ENCODE data around the gene DCPS. TPM values are rescaled to one million over a fixed set of nuclear protein-coding genes. Genes with fewer than 3 reads are reported as not detected.
A peak's percentile ranks its signal among the peaks of the same experiment; 100 is the strongest.

DCPS gene
- total and polyA plus RNA-seq, 8 donors = 8.4 to 16.6 (median 10.5) TPM

DNA sequence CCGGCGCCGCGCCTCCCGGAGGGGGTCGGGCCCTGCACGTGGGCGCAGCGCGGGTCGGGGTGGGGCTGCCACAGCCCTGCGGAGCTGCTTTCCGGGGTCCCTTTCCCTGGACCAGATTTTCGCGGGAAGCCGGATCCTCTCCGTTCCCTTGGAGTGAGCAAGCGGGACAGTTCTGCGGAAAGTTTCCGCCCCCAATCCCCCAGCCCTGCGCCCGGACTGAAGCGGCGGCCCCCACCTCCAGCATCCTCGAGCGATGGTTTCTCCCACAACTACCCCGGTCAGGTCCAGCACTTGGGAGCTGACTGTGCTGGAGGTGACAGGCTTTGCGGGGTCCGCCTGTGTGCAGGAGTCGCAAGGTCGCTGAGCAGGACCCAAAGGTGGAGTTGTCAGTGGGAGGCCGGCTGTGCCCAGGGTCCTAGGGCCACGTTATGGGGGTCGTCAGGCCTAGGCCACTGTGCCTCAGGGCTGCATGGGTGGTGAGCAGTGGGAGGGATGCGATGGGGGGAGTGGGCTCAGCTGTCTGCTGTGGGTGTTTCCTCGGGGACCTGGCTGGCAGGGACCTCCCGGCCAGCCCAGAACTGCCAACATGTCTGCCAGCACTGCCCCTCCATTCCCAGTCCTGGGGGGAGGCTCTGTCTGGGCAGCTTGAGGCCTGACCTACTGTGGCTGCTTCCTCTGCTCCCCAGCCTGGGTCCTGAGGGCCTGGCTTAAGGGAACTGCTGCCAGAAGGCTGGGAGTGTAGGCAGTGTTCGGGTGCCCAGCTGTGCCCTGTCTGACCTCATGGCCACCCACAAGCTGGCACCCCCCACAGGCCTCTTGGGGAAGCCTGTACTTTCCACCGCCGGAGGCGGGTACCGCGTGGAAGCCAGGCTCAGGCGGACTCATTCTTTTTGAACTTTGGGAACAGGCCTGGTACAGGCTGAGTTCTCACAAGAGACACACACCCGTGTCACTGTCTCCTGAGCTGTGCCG lies 52.4 kb downstream of the DCPS start:
- intact Hi-C loops (cut with DNase I) = no loop called here
- WGBS, 2 donors = 30 to 48% methylated on average over 29 to 46 of the region's 46 CpGs
- FAIRE-seq (no peak), DNase-seq (peak in 2 of 6 donors; percentile 30 to 61), ATAC-seq (peak in 3 of 4 donors; percentile 1 to 20 (median 7))
- H3K27ac ChIP-seq = no peak overlapping the region
- TF ChIP-seq, protein P1, sequence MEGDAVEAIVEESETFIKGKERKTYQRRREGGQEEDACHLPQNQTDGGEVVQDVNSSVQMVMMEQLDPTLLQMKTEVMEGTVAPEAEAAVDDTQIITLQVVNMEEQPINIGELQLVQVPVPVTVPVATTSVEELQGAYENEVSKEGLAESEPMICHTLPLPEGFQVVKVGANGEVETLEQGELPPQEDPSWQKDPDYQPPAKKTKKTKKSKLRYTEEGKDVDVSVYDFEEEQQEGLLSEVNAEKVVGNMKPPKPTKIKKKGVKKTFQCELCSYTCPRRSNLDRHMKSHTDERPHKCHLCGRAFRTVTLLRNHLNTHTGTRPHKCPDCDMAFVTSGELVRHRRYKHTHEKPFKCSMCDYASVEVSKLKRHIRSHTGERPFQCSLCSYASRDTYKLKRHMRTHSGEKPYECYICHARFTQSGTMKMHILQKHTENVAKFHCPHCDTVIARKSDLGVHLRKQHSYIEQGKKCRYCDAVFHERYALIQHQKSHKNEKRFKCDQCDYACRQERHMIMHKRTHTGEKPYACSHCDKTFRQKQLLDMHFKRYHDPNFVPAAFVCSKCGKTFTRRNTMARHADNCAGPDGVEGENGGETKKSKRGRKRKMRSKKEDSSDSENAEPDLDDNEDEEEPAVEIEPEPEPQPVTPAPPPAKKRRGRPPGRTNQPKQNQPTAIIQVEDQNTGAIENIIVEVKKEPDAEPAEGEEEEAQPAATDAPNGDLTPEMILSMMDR (IDR thresholded peaks at IDR 0.05) = no peak
- H3K27me3 ChIP-seq = no peaks in the 10 kb centered on the region
- H3K9me3 ChIP-seq = no peaks in the 10 kb centered on the region
- no peaks in the 10 kb centered on the region for H3K36me3 ChIP-seq
- H3K4me3 ChIP-seq = peak overlapping the region; percentile 20 to 63 (median 52)
- H3K4me1 ChIP-seq = peaks cover 0 to 14% (median 4%) of the 10 kb centered on the region in 3 donors

- peaks cover 0 to 9% (median 4%) of the 10 kb centered on the region in 3 donors for H3K4me1 ChIP-seq
- H3K4me3 ChIP-seq = peak overlapping the region in 2 of 4 donors; percentile 57 to 63
- intact Hi-C loops (cut with DNase I) = no loop called here
- TF ChIP-seq, protein P1 (IDR thresholded peaks at IDR 0.05) = no peak
- WGBS, 2 donors = 87 to 89% methylated on average over 17 of the region's 17 CpGs
- peak in 1 of 6 donors; percentile 30 for DNase-seq
- no peaks in the 10 kb centered on the region for H3K36me3 ChIP-seq
- ATAC-seq = no peak
- FAIRE-seq = no peak
- H3K27me3 ChIP-seq = no peaks in the 10 kb centered on the region
- no peak overlapping the region for H3K27ac ChIP-seq
- H3K9me3 ChIP-seq = no peaks in the 10 kb centered on the region
These were observed 53.4 kb downstream of the DCPS start for GRCh38 chr11:126357055-126357962.

DNA sequence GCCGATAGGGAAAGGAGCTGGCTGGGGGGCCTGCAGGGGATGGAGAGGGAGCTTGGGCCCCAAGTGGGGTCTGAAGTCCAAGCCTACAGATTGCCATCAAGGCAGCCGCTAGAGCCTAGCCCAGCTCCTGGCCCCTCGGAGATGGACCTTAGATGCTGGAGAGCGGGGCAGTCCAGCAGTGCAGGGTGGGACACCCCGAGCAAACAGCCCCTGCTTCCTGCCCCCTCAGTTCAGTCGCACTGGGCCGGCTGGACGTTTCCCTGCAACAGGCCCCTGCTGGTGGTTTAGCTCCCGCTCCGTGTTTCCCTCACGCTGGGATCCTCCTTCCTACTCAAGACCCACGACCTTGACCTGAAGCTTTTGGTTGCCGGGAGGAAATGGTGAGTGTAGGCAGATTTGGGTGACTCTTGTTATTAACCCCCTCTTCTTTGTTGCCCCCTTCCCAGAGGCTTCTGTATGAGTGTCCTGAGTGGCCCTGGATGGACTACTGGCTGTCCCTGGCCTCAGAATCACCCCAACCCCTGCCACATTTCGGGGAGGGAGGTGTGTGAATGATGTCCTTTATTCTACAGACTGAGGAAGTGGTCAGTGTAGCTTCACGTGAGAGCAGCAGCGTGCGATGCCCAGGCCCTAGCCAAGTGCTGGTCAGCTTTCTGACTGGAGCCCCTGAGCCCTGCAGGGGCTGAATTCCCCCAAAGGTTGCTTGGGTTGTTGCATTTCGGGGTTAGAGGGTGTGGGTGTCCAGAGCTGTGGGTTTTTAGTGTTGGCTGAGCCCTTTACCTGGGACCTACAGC lies 54.3 kb downstream of the DCPS start:
- no peak overlapping the region for H3K27ac ChIP-seq
- H3K4me3 ChIP-seq = no peak overlapping the region
- TF ChIP-seq, protein P1 (IDR thresholded peaks at IDR 0.05) = no peak
- no peak for FAIRE-seq
- H3K4me1 ChIP-seq = peaks cover 0 to 9% (median 4%) of the 10 kb centered on the region in 3 donors
- WGBS, 2 donors = 85 to 88% methylated on average over 18 of the region's 18 CpGs
- no peaks in the 10 kb centered on the region for H3K36me3 ChIP-seq
- intact Hi-C loops (cut with DNase I) = no loop called here
- DNase-seq = peak in 1 of 6 donors; percentile 56
- no peaks in the 10 kb centered on the region for H3K27me3 ChIP-seq
- H3K9me3 ChIP-seq = no peaks in the 10 kb centered on the region
- ATAC-seq = no peak

- peak in 1 of 6 donors; percentile 35 for DNase-seq
- no peak for FAIRE-seq
These were observed 54.9 kb downstream of the DCPS start for GRCh38 chr11:126358763-126359160.

More at GRCh38 chr11:126358763-126359160, 54.9 kb downstream of the DCPS start:
- H3K27ac ChIP-seq = no peak overlapping the region
- peaks cover 0 to 9% (median 4%) of the 10 kb centered on the region in 3 donors for H3K4me1 ChIP-seq
- H3K4me3 ChIP-seq = no peak overlapping the region
- H3K36me3 ChIP-seq = no peaks in the 10 kb centered on the region
- TF ChIP-seq, protein P1 (IDR thresholded peaks at IDR 0.05) = no peak
- ATAC-seq = no peak
- 87 to 89% methylated on average over 2 of the region's 2 CpGs for WGBS, 2 donors
- no peaks in the 10 kb centered on the region for H3K9me3 ChIP-seq
- intact Hi-C loops (cut with DNase I) = no loop called here
- H3K27me3 ChIP-seq = no peaks in the 10 kb centered on the region

Data from pancreas (tissue), 10 donors.